ENCODE results near the gene MAP7.
"Not testable (repeated sequence)": the region's sequence is repeated elsewhere in the genome, so short reads cannot be mapped to it uniquely, and the experiment has no call there.

MAP7 gene

DNA sequence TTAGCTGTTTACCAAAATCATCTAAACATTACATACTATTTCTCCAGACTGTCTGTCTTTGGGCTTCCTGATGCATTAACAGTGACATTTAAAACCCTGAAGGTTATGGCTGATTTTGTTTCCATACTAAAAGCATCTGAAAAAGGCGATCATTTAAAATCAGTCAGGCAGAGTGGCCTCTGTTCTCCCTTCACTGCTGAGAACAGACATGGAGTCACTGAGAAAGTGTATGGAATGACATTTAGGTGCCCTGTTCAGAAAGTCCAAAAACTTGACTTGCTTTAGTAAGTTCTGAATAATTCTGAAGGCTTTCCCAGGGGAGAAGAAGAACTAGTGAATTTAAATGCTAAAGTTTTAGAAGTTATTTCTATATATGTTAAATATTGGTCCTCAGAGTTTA, 83.0 kb downstream of the MAP7 start:
- DNase-seq = no peak

DNA sequence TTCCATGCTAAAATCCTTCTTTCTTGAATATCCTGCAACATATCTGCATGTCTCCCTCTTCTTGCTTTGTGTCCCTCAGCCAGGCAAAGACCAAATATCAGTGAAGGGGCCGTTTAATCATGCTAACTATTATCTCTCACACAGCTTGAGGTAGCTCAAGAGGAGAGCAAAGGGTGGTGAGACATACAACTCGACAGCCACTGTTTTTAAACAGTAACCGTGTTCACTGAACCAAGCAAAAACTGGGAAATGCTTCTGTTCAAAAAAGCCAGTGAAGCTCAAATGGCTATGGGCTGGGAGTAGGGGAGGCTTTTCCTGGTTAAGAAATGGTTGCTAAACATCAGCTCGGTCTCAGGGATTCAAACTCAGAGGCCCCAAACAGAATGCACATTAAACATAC, 83.4 kb downstream of the MAP7 start:
- DNase-seq = no peak

DNA sequence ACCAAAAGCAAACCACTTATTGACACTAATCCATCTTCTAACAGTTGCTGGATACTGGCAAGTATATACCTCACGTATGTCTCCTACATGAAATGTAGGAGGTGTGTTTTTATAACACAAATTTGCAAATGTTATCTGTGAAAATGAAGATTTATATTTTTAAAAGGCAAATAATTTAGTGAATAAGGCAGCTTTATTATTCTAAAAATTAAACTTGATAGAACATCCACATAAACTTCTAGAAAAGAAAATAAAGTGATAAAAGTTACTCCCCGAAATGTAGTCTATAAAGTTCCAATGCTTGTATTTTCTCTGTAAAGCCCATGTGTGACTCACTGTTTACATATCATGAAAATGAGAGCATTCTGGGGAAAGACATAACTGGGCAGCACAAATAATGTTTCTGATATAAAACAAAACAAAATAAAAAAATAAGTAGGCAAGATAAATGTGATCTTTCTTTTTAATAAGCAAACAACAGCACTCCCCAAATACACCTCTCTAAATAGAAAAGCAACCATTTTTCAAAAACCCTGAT, 84.4 kb downstream of the MAP7 start:
- DNase-seq = no peak

DNA sequence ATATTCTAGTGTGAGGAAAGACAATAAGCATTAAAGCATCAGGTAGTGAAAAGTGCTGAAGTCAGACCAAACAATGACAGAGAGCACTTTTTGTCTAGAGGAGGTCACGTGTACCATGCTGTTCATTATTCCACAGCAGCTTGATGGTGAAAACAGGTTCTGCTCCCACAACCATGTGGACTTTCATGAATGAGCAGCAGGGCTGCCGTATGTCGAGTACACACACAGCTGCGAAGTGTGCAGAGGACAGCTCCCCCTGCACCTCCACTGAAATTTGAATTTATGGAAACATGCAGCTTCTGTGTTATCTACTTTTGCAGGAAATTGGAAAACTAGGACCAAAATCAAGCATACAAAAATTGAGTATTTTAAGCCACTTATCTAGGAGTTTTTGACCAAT, 85.3 kb downstream of the MAP7 start:
- no peak for DNase-seq

DNA sequence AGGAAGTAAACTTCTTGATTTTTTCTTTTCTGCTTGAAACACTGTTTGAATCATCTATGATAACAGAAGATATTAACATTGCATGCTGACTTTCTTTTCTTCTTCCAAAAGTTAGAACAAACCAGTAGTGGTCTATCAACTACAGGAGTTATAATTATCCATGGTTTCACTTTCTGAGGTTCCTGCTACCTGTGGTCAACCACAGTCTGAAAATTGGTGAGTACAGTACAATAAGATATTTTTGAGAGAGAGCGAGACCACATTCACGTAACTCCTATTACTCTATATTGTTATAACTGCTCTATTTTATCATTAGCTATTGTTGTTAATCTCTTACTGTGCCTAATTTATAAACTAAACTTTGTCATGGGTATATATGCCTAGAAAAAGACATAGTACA, 86.1 kb downstream of the MAP7 start:
- DNase-seq = no peak

DNA sequence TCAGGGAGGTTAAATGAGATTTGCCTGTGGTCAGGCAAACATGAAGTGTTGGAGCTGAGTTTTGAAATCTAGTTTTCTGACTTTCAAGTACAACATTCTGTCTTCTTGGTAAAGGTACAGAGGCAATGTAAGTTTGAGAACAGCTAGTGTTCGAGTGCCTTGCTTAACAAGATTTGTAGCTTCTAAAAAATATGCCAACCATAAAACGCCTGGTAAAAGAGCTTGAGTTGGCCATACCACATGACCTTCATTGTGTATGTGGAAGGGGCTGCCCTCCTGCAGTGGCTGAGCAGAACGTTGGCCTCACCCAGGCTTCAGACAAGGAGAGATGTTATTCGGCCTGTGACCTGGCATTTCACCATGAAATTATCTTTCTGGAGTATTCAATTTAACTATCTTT, 86.5 kb downstream of the MAP7 start:
- DNase-seq = no peak

DNA sequence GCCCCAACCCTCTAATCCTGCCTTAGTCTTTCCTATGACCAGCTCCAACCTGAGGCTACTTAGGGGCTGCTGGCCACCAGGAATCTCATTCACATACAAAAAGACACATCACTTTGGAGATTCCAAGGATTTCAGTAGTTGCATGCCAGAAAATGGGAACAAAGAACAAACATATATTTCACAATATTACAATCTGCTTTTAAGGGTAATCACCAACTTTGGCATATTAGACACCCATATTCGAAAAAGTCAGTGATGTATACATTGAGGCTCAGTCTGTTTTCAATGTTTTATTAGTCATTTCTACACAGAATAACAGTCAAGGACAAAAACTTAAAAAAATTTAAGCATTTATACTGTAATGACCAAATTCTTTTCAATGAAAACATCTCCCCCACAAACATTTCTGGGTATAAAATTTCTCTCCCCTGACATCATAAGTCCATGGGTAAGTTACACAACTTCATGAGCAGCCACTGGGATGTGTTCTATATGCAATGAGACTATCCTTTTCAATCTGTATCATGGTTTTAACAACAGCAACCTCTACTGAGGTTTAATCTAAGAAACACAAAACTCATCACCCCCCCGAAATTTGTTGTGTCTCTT, 103.5 kb downstream of the MAP7 start:
- DNase-seq = peak; percentile 72

DNA sequence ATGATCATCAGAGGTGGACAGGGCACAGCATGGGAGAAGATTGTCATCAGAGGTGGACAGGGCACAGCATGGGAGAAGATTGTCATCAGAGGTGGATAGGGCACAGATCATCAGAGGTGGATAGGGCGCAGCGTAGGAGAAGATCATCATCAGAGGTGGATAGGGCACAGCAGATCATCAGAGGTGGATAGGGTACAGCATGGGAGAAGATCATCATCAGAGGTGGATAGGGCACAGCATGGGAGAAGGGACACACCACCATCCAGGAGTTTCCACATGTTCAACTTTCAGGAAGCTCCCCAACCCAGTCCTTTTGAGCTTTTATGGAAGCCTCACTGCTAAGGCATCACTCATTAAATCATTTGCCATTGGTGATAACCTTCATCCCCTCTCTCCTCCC, 104.1 kb downstream of the MAP7 start:
- DNase-seq = no peak

DNA sequence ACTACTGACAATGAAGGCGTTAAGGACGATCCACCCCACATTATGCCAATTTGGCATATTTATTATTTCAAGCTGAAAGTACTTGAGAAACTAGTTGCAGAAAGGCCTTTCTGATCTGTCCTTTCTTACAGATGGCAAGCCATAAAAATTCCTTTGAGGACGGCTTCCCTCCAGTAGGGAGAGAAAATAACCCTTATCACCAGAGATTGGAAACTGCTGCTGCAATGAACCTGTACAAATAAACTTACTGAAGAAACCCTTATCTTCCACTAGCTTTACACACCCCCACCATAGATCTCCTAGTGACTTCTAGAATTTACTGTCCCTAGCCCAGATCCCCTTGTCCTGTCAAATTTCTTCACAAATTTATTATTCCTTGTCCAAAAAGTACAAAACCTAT, 105.2 kb downstream of the MAP7 start:
- no peak for DNase-seq

DNA sequence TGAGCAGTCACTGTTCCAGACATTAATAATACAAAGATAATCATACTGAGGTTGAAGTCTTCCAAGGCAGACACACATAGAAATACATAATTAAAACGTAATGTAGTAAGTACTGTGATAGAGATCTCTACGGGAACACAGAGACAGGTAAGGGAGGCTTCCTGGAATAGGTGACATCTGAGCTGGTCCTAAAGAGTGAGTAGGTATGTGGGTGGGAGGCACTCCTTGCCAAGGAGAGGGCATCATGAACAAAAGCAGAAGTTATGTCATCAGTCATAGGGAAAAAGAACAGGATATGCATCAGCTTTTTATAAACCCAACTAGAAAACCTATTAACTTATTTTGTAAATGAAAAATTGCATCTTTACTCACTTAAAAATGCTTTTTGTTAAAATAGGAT, 110.0 kb downstream of the MAP7 start:
- no peak for DNase-seq

DNA sequence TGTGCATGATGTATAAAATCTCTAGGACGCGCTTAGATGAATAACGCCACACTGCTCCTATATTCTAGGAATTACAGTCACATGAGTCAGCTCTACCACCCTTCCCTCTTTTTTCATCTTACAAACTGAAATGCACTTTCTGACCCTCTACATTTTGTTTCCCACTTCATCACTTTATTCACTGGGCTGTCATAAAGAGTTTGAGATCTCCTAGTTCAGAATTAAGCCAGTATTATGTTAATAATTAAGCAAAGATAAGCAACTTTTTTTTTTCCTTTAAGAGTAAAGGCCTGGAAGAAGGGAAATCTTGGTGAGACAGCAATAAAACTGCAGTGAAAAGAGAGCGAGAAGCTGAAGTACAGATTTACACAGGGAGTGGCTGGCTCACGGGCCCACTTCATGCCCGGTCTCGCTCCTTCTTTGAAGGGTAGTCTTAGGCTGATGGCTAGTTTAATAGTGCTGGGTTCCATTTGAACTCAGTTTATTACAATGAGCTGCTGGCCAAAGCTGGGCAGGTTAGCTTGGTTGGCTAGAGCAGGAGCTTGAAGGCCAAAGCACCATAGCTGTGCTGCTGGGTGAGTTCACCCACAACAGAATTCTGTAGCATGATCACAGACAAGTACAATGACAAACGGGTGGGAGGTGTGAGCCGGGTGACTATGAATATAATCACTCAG, 110.6 kb downstream of the MAP7 start:
- DNase-seq = no peak

DNA sequence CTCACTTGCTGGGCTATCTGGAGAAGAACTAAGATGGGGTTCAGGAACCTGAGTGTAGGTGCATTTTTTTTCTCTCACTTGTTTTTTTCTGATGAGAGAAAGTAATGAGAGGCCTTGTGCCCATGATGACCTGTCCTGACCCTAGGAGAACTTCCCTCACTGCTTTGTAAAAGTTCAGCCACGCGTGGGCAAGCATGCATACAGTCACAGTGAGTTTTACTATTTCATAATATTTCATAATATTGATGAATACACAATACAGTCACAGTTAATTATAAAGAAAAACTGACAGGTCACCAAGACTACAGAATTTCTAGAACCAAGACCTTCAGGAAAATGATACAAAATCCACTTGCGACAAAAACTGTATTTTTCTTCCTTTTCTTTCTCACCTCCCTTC, 111.8 kb downstream of the MAP7 start:
- no peak for DNase-seq

DNA sequence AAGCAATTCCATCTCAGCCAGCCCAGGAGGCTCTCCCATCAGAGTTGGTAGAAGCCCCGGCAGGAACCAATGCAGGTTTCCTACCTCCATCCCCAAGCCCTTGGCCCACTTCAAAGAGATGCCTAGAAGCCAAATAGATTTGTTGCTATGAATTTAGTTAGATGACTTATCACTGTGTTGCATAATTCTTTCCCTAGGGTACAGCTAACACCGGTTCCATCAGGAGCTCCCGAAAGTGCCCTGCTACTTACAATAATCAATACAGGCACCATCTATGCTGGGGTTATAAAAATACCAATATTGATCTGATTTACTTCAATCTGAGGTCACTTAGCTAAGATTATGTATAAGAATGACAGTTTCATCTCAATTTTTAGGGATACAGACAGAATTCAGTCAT, 113.0 kb downstream of the MAP7 start:
- DNase-seq = no peak

DNA sequence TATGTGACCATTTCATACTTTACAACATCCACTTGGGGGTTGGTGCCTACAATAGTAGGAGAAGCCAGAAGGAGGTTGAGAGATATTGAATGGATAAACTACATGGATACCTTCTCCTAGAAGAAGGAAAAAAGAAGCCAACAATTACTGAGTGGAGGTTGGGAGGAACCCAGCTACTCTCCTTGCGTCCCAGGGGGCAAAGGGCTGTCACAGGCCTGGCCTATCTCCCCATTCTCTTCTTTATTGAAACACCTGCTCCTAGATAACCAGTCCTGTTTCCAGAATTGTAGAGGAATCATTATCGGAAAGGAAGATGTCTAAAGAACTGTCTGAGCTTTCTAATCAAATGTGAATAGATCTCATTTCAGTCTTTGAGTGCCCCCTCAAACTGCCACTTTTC, 115.1 kb downstream of the MAP7 start:
- DNase-seq = no peak

DNA sequence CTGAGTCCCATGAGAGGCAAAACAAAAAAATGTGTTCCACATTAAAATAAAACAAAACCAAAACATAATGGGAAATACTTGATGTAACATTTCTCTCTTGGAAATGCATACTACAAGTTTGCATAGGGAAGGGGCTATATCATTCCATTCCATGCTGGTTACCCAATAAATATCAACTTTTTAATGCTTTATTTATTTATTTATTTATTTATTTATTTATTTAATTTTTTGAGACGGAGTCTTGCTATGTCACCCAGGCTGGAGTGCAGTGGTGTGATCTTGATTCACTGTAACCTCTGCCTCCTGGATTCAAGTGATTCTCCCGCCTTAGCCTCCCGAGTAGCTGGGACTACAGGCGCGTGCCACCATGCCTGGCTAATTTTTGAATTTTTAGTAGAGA, 118.9 kb downstream of the MAP7 start:
- not testable (repeated sequence) for DNase-seq

DNA sequence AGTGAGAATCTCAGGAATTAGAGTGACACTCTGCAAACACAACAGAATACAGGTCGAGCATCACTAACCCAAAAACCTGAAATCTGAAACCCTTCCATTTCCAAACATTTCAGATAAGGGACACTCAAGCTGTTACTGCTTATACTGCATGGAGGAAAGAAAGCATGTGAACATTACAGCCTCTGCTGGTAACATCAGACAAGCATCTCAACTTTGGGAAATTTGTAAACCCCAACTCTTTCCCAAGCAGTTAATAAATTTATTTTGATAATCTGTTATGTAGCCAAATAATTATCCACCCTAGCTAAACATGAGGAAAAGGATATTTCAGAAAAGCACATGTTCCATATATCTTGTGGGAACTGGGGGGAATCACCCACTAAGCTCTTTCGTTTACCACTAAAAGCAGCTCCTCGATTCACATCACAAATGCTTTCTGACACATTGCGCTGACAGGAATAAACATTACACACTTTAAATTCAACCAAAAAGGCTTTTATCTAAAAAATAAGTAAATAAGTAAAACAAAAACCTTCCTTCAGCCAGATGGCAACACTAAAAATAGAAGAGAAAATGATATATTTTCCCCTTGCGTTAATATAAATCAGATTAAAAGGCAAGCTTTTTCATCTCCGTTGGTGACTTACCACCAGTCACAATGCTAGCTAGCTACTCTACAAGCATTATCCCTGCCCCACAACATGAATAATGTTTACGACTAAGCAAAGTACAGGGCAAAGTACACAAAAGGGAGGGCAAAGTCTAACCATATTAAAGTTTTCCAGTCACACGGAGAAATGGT, 120.8 kb downstream of the MAP7 start:
- no peak for DNase-seq

DNA sequence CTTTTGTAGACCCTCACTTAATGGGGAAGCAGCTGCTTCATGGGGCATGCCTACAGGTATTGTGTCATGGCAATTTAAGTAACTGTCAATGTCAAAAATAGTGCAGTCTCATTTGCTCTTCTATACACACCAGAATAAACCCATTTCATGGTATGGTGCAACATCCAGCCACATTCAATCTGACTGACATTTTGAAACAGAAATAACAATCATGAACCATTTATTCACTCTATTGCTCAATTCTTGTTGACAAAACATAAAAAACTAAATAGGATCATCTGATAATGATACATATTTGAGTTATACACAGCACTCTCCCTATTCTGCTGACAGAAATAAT, 122.9 kb downstream of the MAP7 start:
- DNase-seq = no peak

DNA sequence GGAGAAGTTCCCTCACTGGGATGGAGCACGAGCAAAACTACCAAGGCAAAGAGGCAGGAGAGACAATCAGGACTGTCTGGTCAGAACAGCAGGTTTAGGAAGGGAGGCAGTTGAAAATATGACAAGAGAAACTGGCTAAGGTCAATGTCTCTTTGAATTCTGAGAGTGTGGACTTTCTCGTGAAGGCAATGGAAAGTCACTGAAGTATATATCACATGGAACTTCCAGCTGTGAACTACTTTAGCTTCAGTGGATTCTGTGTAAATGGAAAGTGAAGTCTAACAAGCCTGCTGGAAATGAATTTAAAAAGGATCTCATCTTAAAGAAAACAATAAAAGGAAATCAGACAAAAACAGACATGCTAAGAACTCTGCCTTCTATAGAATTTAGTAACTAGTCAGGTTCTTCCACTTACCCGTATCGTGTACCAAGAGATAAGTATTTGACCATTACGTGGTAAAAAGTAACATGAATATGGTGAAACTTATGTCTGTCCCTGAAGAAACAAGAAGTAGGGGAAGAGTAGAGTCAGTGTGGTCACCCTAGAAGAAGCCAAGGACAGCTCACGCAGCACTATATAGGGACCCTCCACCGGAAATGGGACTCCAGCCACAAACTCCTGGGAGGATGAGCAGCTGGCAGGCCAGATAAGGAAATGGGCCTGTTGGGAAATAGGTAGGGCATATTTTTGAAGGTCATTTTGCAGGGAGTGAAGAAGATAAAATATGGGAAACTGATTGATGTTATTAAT, 123.4 kb downstream of the MAP7 start:
- DNase-seq = no peak

DNA sequence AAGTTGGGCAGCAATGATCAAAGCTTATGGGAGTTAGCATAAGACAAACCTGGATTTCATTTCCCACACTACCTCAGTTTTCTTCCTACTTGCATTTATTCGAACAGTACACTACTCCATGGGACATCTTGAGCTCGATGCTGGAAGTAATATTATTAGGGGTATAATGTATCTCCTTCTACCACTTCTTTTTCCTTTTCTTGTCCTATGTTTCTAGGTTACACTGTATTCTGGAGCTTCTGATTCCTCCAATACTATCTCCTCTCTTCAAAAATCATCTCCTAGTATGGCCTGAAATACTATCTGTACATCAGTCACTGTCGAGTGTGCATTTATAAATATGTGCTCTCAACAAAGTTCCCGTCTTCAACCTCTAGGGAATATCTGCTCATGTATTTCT, 124.4 kb downstream of the MAP7 start:
- no peak for DNase-seq

DNA sequence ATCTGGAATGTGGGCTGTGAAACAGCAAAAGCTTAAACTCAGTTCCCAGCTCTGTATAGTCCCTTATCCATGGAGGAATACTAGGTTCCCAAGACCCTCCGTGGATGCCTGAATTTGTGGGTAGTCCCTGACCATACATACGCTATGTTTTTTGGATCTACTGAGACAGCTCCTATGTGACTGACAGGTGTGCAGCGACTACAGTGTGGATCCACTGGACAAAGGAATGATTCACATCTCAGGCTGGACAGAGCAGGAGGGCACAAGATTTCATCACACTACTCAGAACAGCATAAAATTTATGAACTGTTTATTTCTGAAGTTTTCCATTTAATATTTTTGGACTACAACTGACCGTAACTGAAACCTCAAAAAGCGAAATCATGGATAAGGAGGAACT, 125.3 kb downstream of the MAP7 start:
- no peak for DNase-seq

DNA sequence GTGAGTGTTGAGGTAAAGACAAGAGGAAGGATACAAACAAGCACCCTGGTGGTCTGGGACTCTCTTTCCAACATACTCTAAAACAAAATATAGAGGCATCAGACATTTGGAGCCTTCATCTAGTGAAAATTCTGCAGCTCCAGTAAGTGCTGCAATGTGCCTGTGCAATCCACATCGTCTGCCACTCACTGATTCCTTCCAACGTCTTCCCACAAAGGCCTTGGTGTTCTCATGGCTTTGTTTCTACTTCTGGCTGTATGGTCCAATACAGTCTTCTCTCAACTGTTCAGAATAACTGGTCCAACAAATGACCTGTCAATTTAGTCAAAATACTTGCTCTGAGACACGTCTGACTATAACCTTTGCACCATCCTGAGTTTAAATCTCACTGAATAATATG, 125.8 kb downstream of the MAP7 start:
- no peak for DNase-seq

DNA sequence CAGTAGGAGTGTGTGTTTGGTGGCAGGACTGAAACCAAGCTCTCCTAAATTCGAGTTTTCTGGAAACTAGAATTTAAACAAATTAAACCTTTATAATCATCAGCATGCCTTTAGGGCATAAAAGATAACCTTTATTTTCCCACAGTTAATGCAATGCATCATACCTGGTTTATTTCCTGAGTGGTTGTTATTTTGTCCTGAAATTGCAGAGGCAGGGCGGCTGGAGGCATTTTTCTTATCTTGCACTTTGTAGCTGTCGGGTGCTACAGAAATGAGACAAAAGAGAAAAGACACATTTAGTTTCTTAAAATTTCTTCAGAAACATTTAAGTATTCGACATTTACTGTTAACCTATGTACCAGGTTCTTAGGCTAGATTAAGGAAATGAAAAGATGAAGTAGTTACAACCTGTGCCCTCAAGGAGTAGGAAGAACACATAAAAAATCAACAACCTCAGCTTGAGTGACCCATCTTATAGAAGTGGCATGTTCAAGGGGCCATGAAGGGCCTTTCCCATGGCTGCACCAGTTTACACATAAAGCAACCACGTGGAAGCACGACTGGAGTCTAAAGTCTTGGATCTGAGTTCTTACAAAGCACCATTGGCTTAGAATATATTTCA, 128.6 kb downstream of the MAP7 start:
- DNase-seq = no peak

DNA sequence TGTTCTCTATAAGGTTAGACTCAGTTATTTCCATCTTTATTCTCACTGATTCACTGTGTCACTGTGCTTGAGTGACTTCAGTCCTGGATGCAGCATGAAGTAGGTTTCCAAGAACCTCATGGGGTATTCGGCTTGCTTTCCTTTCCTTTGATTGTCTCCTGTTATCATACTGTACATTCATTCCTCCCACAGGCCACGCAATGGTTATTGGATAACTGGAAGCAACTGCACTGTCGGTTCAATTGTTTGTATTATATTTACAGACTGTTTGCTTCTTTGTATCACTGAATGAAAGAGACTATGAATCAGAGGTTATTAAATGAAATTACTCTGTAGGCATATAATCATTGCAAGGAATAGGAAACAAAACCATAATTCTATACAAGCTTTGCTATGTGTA, 129.4 kb downstream of the MAP7 start:
- no peak for DNase-seq

All from fibroblast of skin of scalp (primary cell).